Breast epithelium (tissue), 3 donors: ENCODE data around the gene NPEPPS.
"Not testable (repeated sequence)": the region's sequence is repeated elsewhere in the genome, so short reads cannot be mapped to it uniquely, and the experiment has no call there.

Experiments used
- CTCF ChIP-seq, 3 donors: fragments of 450-650 bp; IDR thresholded peaks; one replicate each; pipeline ENCODE4 v1.5.1; 2016 to 2017; ENCODE audit warnings: antibody characterized with exemption in 3 of 3, mild to moderate bottlenecking in 3 of 3, moderate library complexity in 3 of 3
- POLR2A ChIP-seq: fragments of 450-650 bp; IDR thresholded peaks from one replicate; pipeline ENCODE4 v1.6.1; 2016; ENCODE audit warnings: antibody characterized with exemption, mild to moderate bottlenecking, moderate library complexity
- POLR2AphosphoS5 ChIP-seq, 3 donors: sonication (generic); formaldehyde crosslinking; IDR thresholded peaks; one replicate each; pipeline ENCODE4 v1.6.1; 2017; ENCODE audit warnings: antibody characterized with exemption in 3 of 3

- TF ChIP-seq CTCF (IDR thresholded peaks at IDR 0.05); POLR2AphosphoS5 (IDR thresholded peaks at IDR 0.05); POLR2A: not testable (repeated sequence)
Measured at GRCh38 chr17:47554733-47555132, 23.8 kb downstream of the NPEPPS start.
